HG03097 (cell line): ENCODE data around the gene ASL.
"Not testable (repeated sequence)": the region's sequence is repeated elsewhere in the genome, so short reads cannot be mapped to it uniquely, and the experiment has no call there.

Experiments
- ATAC-seq: cut with Tn5 transposase; IDR thresholded peaks from one replicate; pipeline ENCODE4 v1.9.1; 2021; ENCODE audit not compliant: unreplicated experiment, low FRiP score

ASL gene

GRCh38 chr7:66072208-66072607 is 3.4 kb upstream of the ASL start:
- ATAC-seq: not testable (repeated sequence)

GRCh38 chr7:66076462-66077329 is 1.1 kb downstream of the ASL start:
- ATAC-seq: no peak

DNA sequence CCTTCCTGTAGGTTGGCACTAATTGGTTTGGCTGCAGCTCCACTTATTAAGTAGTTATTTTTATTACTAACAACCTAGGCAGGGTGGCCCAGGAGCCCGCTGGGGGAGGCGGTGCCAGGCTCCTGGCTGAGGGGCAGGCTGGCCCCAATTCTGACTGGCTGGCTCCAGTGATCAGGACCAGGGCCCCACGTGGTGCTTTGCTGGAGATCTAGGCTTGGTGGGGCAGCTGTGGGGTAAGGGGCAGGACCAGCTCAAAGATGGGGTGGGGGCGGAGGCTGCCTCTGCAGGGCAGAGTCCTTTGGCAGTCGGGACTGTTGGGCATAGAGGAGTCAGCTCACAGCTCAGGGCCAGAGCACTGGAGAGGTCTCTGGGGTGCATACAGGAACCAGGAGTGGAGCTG is 2.4 kb downstream of the ASL start:
- ATAC-seq: no peak

- no peak for ATAC-seq
Observed at GRCh38 chr7:66082083-66082482, 6.5 kb downstream of the ASL start.

DNA sequence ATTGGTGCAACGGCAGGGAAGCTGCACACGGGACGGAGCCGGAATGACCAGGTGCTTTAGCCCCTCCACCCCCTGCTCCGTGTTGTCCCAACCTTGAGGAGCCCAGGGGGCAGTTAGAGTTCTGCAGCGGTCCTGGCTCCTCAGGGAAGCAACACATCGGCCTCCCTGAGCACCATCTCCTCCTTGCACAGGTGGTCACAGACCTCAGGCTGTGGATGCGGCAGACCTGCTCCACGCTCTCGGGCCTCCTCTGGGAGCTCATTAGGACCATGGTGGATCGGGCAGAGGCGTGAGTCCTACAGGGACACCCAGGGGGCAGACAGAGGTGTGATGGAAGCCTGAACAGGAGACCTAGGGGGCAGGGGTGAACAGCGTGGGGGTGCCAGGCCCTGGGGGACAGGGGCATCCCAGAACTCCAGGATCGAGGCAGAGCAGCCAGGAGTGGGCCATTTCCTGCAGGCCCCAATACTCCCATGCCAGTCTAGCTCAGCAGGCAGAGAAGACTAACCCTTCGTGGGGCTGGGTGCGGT is 7.3 kb downstream of the ASL start:
- no peak for ATAC-seq

DNA sequence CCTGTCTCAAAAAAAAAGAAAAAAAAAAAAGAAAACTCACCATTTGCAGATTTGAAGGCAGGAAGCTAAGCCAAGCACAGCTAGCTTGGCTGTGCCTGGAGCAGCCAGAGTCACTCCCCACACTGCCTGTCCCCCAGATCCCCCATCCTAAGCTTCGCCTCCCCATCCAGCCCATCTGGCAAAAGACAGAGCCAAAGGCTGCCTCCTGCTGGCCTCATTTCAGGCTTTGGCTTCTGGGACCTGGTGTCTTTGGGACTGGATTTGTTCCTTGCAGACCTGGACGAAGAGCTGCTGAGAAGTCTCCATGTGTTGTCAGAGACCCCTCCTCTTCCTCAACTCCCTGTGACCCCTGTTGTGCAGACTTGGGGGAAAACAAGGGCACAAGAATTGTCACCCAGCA is 8.1 kb downstream of the ASL start:
- no peak for ATAC-seq

- ATAC-seq: no peak
Observed at GRCh38 chr7:66088861-66089838, 13.5 kb downstream of the ASL start.

DNA sequence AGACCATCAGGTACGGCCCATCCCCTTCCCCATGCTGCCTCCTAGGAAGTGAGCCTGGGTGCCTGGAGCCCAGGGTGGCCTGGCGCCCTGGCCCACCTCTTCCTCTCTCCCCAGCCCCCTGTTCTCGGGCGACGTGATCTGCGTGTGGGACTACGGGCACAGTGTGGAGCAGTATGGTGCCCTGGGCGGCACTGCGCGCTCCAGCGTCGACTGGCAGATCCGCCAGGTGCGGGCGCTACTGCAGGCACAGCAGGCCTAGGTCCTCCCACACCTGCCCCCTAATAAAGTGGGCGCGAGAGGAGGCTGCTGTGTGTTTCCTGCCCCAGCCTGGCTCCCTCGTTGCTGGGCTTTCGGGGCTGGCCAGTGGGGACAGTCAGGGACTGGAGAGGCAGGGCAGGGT is 17.0 kb downstream of the ASL start:
- no peak for ATAC-seq

- ATAC-seq: no peak
Observed at GRCh38 chr7:66095010-66095409, 19.4 kb downstream of the ASL start.

DNA sequence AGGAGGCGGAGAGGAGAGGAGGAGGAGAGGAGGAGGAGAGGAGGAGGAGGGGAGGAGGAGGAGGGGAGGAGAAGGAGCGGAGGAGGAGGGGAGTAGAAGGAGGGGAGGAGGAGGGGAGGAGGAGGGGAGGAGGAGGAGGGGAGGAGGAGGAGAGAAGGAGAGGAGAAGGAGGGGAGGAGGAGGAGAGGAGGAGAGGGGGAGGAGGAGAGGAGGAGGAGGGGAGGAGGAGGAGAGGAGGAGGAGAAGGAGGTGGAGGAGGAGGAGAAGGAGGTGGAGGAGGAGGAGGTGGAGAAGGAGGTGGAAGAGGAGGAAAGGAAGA is 23.6 kb downstream of the ASL start:
- ATAC-seq: no peak

DNA sequence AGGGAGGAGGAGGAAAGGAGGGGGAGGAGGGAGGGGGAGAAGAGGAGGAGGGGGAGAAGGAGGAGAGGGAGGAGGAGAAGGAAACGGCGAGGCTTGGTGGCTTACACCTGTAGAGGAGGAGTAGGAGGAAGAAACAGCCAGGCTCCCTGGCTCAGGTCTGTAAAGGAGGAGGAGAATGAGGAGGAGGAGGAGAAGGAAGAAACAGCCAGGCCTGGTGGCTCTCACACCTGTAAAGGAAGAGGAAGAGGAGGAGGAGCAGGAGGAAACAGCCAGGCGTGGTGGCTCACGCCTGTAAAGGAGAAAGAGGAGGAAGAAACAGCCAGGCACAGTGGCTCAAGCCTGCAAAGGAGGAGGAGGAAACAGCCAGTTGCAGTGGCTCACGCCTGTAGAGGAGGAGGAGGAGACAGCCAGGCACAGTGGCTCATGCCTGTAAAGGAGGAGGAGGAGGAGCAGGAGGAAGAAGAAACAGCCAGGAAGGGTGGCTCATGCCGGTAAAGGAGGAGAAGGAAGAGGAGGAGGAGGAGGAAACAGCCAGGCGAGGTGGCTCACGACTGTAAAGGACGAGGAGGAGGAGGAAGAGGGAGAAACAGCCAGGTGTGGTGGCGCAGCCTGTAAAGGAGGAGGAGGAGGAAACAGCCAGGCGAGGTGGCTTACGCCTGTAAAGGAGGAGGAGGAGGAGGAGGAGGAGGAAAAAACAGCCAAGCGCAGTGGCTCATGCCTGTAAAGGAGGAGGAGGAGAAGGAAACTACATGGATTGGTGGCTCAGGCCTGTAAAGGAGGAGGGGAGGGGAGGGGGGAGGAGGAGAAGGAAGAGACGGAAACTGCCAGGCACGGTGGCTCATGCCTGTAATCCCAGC is 24.2 kb downstream of the ASL start:
- peak; percentile 73 for ATAC-seq

DNA sequence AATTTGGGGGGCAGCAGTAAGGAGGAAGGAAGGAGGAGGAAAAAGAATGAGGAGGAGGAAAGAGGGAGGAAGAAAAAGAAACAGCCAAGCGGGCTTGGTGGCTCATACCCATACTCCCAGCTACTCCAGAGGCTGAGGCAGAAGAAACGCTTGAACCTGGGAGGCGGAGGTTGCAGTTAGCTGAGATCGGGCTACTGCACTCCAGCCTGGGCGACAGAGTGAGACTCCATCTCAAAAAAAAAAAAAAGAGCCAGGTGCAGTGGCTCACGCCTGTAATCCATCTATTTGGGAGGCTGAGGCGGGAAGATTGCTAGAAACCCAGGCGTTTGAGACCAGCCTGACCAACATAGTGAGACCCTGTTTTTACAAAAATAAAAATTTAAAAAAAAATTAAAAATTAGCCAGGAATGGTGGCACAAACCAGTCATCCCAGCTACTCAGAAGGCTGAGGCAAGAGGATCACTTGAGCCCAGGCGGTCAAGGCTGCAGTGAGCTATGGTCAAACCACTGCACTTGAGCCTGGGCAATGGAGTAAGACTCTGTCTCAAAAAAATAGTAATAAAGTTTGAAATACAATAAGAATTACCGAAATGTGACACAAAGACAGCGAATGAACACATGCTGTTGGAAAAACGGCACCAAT is 24.9 kb downstream of the ASL start:
- ATAC-seq: no peak

- not testable (repeated sequence) for ATAC-seq
Observed at GRCh38 chr7:66102168-66102567, 26.5 kb downstream of the ASL start.

- not testable (repeated sequence) for ATAC-seq
Observed at GRCh38 chr7:66103994-66104393, 28.4 kb downstream of the ASL start.

DNA sequence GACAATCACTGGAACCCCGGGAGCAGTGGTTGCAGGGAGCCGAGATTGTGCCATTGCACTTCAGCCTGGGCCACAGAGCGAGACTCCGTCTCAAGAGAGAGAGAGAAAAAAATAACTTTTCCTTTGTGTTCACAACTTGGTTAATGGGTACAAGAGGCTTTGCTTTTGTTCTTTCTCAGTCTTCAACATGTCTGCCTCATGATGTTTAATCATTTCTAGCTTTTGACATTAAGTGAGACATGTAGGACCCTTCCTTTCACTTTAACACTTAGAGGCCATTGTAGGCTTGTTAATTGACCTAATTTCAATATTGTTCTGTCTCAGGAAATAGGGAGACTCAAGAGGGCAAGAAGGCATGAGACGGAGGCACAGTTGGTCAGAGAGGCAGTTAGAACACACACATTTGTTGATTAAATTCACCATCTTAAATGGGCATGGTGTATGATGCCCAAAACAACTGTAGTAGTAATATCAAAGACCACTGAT is 29.7 kb downstream of the ASL start:
- ATAC-seq: no peak

- ATAC-seq: not testable (repeated sequence)
Observed at GRCh38 chr7:66108410-66108809, 32.8 kb downstream of the ASL start.

GRCh38 chr7:66110856-66111255 is 35.2 kb downstream of the ASL start:
- ATAC-seq: no peak

GRCh38 chr7:66114743-66115649 is 39.4 kb downstream of the ASL start, which contains the start of gene CRCP:
CRCP (plus strand) TSS chr7:66114847; CDS start chr7:66114963, 116 bp downstream.
- ATAC-seq: peak; percentile 83
